Activated naive CD4-positive, alpha-beta T cell (primary cell): Measurements from ENCODE around the gene ANKRD16.
"Not testable (repeated sequence)": the region's sequence is repeated elsewhere in the genome, so short reads cannot be mapped to it uniquely, and the experiment has no call there.

Experiments used
- DNase-seq, 4 experiments: peaks; one replicate each; lab custom pipeline; 2025; lab: John Stamatoyannopoulos, UW

The ANKRD16 gene

GRCh38 chr10:5873515-5873995 lies 16.1 kb downstream of the ANKRD16 start:
- DNase-seq = peak; percentile 5 to 34 (median 31)

GRCh38 chr10:5871596-5871995 lies 18.1 kb downstream of the ANKRD16 start:
- no peak for DNase-seq

GRCh38 chr10:5869156-5869555 lies 20.5 kb downstream of the ANKRD16 start:
- DNase-seq = no peak

GRCh38 chr10:5868383-5868782 lies 21.3 kb downstream of the ANKRD16 start:
- DNase-seq = not testable (repeated sequence)

GRCh38 chr10:5867091-5867615 lies 22.5 kb downstream of the ANKRD16 start:
- DNase-seq = not testable (repeated sequence)

GRCh38 chr10:5866451-5867081 lies 23.1 kb downstream of the ANKRD16 start:
- DNase-seq = not testable (repeated sequence)

GRCh38 chr10:5862981-5863685 lies 26.6 kb downstream of the ANKRD16 start:
- not testable (repeated sequence) for DNase-seq

GRCh38 chr10:5862360-5862961 lies 27.2 kb downstream of the ANKRD16 start:
- DNase-seq = no peak

- DNase-seq = no peak
Measured at GRCh38 chr10:5860066-5860465, 29.6 kb downstream of the ANKRD16 start.

- no peak for DNase-seq
Measured at GRCh38 chr10:5858811-5859210, 30.9 kb downstream of the ANKRD16 start.

GRCh38 chr10:5856701-5857004 lies 33.0 kb downstream of the ANKRD16 start:
- DNase-seq = no peak

GRCh38 chr10:5855979-5856700 lies 33.6 kb downstream of the ANKRD16 start:
- no peak for DNase-seq

GRCh38 chr10:5854131-5854475 lies 35.6 kb downstream of the ANKRD16 start:
- no peak for DNase-seq

- not testable (repeated sequence) for DNase-seq
Measured at GRCh38 chr10:5846667-5847066, 43.0 kb downstream of the ANKRD16 start.

- DNase-seq = no peak
Measured at GRCh38 chr10:5844345-5845055, 45.2 kb downstream of the ANKRD16 start.

- DNase-seq = no peak
Measured at GRCh38 chr10:5843686-5844344, 45.9 kb downstream of the ANKRD16 start.

GRCh38 chr10:5841965-5842364 lies 47.7 kb downstream of the ANKRD16 start:
- DNase-seq = no peak

- DNase-seq = no peak
Measured at GRCh38 chr10:5840314-5841307, 49.1 kb downstream of the ANKRD16 start.

GRCh38 chr10:5836181-5836580 lies 53.5 kb downstream of the ANKRD16 start:
- not testable (repeated sequence) for DNase-seq
